HG03469 (cell line): ENCODE measurements around the gene AXIN2.
"Not testable (repeated sequence)": the region's sequence is repeated elsewhere in the genome, so short reads cannot be mapped to it uniquely, and the experiment has no call there.

Experiments
- ATAC-seq: cut with Tn5 transposase; IDR thresholded peaks from one replicate; pipeline ENCODE4 v1.9.1; 2021; ENCODE audit warnings: mild to moderate bottlenecking, moderate library complexity, moderate number of reproducible peaks; ENCODE audit not compliant: unreplicated experiment

Gene AXIN2

DNA sequence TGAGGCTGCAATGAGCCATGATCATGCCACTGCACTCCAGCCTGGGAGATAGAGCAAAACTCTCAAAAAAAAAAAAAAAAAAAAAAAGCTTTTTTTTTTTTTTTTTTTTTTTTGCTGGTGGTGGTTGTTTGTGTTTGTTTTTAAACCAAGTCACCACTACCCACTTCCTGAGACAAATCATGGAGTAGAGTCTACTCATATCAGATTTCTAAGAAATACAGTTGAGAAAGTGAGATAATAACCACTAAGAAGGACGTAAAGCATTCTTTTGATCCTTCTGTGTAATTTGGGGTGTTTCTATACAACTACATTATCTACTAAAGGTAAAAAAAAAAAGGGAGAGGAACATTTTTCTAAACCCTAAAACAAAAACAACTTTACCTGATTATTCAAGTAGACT is 38.0 kb downstream of the AXIN2 start:
- ATAC-seq, result no peak

DNA sequence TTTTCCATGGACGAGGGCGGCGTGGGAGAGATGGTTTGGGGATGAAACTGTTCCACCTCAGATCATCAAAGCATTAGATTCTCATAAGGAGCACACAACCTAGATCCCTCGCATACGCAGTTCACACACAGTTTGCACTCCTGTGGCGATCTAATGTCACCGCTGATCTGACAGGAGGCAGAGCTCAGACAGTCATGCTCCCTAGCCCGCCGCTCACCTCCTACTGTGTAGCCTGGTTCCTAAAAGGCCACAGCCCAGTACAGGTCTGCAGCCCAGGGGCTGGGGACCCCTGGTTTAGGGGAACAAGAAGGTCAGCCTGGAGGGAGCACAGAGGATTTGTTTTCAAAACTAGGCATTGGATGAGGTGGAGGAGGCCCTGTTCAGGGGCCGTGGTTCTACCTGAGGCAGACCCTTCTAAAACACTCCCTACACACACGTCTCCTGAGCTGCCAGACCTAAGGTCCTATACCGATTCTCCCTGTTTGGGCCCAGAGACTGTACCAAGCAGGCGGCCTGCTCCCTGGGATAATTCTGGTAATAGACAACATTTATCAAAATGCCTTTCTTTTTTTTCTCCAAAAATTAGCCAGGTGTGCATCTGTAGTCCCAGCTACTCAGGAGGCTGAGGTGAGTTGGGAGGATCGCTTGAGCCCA is 38.6 kb downstream of the AXIN2 start:
- no peak for ATAC-seq

DNA sequence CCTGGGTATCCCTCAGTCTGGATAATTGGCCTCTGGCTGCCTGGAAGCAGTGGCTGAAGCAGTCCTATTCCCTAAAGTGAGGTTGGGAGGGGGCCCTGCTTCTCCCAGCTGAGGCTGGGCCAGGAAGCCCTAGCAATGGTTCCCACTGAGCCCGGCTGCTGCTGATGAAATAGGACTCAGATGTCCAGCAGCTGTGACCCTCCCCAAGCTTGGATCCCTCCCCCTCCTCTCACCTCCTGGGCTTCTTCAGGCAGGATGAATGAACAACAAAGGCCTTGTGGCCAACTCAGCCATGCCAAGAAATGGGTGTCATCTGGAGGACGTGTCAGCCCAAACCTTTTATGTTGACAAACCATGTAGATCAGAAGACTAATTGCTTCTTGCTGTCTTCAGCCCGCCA is 42.0 kb downstream of the AXIN2 start:
- ATAC-seq, result no peak

DNA sequence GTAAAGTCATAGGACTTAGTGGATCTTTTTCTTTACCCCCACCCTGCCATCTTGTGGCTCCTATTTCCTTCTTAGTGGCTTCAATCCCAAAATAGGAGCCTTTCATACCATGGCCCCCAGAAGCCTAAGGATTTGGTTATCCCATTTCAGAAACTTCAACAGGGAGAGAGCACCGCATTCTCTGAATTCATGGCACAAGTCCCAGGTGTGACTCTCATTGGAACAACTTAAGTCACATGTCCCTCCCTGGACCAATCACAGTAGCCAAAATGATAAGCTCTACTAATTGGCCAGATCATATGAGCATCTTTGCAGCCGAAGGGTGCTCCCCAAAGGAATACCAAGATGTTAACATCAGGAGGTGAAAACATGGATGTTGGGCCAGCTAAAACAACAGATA is 43.2 kb downstream of the AXIN2 start:
- ATAC-seq, result no peak

DNA sequence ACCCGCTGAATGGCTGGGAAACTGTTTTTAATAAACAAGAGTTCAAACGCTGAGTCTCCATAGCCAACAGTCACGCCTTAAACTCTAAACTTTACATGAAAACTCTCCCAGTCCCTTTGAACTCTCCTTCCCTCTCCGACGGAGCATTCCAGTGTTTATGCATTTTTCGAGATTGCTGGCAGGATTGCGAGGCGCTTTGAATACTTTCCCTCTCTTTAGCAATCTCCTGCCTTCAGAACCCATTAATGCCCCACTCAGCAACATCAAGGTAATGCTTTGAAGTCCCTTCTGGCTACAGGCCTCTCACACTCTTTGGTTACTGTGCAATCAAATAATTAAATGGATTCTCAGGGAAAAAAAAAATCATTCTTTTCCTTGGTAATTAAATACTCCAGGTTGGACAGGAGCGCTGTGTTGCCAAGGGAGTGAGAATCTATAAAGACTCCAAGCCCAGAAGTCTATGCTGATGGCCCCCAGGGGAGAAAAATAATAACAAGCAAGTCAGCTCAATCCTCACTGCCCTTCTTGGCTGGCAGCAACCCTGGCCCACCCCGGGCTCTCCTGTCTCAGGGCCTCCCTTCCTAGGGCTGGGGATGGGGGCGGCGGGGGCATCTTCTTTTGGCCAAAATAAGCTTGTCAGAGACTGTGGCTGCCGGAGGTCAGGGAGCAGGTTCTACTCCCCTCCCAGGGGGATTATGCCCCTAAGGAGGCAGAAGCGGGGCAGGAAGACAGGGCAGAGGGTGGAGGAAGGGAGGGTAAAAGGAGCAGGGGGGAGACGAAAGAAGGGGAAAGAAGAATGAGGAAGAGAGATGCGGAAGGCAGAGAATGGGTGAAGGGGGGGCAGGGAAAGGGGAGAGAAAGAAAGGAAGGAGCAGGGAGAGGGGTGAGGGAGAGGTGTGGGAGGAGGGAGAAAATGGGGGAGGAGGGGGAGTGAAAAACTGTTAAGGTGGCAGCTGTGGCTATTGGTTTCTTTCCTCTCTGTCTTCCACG is 45.2 kb downstream of the AXIN2 start:
- ATAC-seq, result no peak

DNA sequence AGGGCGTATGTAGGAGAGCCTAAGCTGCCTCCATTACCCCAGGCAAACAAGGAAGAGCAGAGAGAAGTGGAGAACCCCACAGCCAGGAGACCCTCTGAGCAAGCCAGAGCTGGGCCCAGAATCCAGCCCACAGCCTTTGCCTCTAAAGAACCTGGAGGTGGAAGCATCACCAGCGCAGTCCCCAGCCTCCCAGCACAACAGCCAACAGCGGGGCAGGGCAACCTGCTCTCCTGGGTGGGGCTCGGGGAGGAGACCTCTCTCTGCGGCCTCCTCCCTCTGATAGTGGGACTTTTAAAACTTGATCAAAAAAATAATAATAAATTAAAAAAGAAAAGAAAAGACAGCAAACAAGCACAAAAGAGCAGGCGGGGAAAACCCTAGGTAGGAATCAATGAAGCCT is 45.9 kb downstream of the AXIN2 start:
- no peak for ATAC-seq

DNA sequence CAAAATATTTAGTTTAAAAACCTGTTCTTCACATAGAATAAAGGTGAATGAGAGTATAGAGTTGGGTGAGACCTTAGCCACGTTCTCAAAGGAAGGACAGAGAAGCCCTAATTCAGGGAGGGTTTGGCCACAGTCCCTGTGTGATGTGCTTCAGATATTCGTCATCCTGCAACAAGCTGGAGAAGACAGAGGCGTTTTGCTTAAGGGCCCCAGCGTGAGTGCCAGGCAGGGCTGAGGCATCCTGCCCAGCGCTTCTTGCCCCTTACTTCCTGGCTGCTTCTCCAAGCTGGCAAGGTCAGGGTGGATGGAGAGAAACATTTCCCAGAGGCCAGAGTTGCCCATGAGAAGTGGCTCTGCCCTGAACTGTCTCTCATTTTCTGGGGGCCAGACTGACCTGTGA is 46.9 kb downstream of the AXIN2 start:
- ATAC-seq, result no peak

DNA sequence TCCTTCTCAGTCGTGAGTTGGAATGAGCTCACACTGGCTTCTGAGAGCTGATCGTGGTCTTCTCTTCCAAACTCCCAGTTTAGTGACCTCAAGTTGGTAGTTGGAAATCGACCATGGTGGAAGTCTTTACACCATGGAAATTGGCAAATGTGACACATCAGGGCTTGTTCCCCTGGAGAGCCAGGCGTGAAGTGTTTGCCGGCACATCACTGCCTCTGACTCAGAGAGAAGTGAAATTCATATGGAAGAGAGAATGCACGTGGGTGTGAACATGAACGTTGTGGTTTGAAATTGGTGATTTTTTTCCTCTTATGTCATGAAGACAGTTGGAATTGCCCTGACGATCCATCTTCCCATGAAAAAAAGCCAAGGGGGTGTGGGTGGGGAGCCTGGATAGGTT is 47.4 kb downstream of the AXIN2 start:
- no peak for ATAC-seq

DNA sequence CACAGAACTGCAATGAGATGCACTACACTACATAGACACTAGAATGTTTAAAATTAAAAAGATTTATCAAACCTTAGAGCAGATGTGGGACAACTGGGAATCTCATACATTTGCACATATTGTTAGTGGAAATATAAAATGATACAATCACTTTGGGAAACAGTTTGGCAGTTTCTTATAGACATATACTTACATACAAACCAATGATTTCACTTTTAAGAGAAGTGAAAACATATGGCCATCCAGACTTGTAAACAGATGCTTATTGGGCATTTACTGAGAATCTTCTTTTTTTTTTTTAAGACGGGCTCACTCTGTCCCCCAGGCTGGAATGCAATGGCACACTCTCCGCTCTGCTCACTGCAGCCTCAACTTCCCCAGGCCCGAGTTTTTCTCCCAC is 50.1 kb downstream of the AXIN2 start:
- no peak for ATAC-seq

DNA sequence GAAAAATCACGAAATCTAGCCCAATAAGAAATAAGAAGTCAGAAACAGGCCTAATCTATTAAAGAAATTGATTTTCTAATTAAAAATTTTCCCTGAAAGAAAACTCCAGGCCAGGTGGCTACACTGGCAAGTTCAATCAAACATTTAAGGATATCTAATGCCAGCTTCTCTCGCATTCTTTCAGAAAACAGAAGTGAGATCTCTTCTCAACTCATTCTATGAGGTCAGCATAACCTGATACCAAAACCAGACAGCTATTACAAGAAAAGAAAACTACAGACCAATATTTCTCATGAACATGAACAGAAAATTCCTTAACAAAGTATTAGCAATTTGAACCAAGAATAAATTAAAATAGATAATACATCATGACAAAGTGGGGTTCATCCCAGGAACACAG is 52.4 kb downstream of the AXIN2 start:
- no peak for ATAC-seq

DNA sequence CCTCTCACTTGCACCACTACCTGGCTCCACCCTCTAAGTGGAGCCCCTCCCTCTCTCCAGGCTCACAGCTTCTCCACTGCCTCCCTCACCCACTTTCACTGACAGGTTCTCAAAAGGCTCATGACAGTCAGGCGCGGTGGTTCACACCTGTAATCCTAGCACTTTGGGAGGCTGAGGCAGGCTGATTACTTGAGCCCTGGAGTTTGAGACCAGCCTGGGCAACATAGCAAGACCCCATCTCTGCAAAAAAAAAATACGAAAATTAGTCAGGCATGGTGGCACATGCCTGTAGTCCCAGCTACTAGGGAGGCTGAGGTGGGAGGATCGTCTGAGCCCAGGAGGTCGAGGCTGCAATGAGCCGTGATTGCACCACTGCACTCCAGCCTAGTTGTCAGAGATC is 56.8 kb downstream of the AXIN2 start:
- ATAC-seq, result not testable (repeated sequence)

DNA sequence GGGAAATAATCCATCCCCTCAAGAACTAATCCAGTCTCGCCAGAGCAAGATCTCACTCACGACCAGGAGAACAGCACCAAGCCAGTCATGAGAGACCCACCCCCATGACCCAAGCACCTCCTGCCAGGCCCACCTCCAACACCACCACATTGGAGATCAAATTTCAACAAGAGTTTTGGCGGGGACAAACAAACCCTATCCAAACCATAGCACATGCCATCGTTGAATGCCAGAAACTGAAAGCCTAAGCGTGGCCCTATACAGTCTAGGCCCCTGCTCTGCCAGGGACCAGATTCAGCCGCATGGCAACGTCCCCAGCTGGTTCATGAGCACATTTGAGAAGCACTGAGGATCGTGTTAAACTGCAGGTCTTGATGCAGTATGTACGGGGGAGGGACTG is 57.3 kb downstream of the AXIN2 start:
- ATAC-seq, result no peak

DNA sequence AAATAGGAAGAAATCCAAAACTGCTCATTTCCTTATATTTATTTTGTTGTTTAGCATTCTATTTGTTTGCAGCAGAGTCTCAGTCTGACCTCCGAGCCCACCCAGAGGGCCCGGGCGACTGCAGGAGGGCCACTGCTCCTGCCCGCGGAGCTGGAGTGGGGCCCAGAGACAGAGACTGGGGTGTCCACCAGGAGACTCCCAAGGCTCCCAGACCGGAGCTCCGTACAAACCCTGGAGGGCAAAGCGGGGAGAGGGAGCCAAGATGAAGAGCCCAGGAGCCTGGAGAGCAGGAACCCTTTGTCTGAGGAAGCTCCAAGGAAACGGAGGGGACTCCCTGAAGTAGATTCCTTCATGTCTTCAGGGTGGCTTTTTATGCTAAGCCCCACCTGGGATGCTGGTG is 57.9 kb downstream of the AXIN2 start:
- ATAC-seq, result no peak

DNA sequence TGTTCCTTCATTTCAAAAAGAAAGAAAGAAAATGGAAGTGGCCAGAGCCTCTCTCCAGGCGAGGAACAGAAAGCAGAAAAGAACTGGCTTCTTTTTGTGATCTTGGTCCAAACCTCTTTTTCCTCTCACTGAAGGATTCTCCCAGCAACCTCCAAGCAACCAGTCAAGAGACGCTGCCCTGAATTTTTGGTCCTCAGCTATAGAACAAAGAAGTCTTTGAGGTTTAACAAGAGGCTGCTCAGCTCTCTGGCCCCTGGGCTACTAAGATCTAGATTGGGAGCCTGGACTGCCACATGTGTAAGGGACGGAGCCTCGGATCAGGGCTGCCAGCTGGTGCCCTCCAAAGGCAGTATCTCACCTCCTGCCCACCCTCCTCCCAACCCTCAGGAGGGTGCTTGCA is 62.6 kb downstream of the AXIN2 start:
- ATAC-seq, result no peak

DNA sequence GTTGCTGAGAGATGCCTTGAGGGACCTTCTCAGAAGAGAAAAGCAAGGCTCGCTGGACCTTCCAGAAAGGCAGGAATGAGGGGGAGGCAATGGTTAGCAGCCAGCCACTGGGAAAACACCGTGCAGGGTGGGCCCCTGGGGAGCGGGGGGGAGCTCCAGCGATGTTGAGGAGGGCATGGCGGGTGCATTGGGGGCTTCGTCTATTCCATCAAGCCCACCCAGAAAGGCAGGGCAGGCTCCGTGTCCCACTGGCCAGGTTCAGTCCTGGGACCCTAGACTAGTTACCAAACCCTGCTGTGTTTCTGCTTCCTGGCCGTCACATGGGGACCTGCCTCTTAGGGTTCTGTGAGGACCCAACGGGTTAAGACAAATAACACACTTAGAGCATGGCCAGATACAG is 64.6 kb downstream of the AXIN2 start:
- ATAC-seq, result no peak

DNA sequence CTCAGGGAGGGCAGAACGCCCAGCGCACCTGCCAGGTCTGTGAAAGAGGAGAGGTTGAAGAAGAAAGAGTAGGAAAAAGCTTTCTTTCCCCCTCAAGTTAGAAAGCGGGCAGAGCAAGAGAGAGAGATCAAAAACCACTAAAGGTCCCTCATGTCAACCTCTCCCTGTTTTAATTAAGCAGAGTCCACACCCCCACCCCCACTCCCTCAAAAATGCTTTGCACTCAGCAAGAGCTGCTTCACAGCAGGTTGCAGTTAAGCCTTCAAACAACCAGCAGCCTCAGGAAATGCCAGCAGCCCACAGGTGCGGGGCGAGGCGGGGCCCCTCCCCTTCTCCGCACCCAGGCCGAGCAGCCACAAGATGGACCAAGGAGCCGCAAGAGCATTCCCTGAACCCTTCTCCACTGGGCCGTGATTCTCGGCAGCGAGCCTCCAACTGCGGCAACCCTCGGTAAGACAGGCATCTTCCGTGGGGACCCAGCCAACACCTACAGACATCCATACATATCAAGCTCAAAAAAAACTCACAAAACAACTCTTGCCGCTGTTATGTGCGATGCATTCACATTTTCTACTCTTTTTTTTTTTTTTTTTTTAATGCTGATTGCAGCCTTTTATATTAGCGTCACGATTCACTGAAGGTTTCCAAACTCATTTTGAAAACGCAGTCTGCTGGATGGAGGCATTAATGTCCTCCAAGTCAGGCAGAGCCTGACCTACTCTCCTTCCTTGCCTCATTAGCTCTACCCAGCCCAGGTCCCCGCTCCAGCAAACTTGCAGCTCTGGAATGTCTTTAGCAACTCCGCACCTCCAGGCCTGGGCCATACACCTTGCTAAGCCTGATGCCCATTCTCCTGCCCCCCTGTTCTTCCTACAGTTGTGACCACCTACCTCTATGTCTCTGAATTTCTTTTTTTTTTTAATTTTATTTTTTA is 66.1 kb downstream of the AXIN2 start:
- no peak for ATAC-seq

DNA sequence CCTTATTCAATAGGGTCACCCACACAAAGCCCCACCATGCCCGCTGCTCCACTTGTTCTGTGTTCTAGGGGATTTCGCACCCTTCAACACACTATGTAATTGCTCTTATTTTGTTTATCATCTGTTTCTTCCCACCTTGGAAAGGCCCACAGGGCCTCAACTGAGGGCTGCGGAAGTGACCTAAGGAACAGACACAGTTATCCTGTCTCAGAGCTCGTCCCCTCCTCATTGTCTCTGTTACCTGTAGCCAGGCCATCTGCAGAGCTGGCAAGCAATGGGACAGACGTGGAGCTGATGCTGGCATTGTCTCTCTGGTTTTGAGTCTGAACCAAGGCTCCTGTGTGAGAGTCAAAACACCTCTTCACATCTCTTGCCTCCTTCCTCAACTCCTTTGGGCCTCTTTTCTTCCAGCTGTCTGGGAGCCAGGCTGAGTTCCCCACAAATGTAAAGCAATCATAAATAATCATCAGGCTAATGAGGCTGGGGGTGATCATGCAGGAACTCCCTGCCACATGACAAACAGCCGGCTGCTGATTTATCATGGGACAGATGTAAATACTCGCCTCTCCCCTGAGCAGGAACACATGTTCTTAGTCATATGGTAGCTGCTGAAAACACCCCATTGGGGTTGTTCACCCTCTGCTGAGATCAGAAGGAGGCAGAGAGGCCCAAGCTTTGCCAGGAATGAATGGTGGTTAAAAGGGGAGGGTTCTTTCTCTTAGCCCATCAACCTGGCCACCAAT is 71.9 kb downstream of the AXIN2 start:
- no peak for ATAC-seq

DNA sequence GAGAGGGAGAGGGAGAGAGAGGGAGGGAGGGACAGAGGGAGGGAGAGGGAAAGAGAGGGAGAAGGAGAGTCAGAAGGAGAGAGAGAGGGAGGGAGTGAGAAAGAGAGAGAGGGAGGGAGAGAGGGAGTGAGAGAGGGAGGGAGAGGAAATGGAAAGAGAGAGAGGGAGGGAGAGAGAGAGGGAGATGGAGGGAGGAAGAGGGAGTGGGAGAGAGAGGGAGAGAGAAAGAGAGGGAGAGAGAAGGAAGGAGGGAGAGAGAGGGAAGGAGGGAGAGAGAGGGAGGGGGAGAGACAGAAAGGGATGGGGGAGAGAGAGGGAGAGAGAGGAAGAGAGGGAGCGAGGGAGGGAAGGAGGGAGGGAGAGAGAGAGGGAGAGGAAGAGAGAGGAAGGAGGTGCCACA is 72.8 kb downstream of the AXIN2 start:
- no peak for ATAC-seq

DNA sequence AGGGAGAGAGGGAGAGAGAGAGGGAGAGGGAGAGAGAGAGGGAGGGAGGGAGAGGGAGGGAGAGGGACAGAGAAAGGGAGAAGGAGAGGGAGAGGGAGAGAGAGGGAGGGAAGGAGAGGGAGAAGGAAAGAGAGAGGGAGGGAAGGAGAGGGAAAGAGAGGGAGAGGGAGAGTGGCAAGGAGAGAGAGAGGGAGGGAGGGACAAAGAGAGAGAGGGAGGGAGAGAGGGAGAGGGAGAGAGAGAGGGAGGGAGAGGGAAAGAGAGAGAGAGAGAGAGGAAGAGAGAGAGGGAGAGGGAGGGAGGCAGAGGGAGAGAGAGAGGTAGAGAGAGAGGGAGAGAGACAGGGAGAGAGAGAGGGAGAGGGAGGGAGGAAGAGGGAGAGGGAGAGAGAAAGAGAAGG is 73.5 kb downstream of the AXIN2 start:
- ATAC-seq, result no peak

DNA sequence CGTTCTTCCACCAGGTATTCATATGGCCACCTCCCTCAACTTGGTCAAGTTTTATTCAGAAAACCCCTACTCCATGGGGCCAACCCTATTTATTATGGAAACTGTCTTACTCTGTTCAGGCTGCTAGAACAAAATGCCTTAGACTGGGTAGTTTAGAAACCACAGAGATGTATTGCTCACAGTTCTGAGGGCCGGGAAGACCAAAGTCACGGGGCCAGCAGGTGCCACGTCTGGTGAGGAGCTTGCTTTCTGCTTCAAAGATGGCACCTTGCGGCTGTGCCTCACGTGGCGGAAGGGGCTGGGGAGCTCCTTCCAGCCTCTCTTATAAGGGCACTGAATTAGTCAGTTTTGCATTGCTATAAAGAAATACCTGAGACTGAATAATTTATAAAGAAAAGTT is 74.3 kb downstream of the AXIN2 start:
- ATAC-seq, result no peak
